ENCODE results near the gene ADAMTS6.

ADAMTS6 gene

GRCh38 chr5:65299861-65300260 lies 181.9 kb downstream of the ADAMTS6 start:
- no peak for TF ChIP-seq CTCF (IDR thresholded peaks at IDR 0.05; ENCODE audit: insufficient read depth, low read depth, low read length, missing control alignments)
- H3K4me3 ChIP-seq (ENCODE audit: low read length): no peak overlapping the region
- DNase-seq (ENCODE audit: low read depth): no peak

GRCh38 chr5:65296067-65296466 lies 185.7 kb downstream of the ADAMTS6 start:
- no peak for DNase-seq (ENCODE audit: low read depth)
- TF ChIP-seq CTCF (IDR thresholded peaks at IDR 0.05; ENCODE audit: insufficient read depth, low read depth, low read length, missing control alignments): no peak

GRCh38 chr5:65292196-65292595 lies 189.5 kb downstream of the ADAMTS6 start:
- TF ChIP-seq CTCF (IDR thresholded peaks at IDR 0.05; ENCODE audit: insufficient read depth, low read depth, low read length, missing control alignments): no peak
- no peak for DNase-seq (ENCODE audit: low read depth)
- H3K4me3 ChIP-seq (ENCODE audit: low read length): no peak overlapping the region

More at GRCh38 chr5:65296067-65296466, 185.7 kb downstream of the ADAMTS6 start:
- no peak overlapping the region for H3K4me3 ChIP-seq (ENCODE audit: low read length)

- no peak overlapping the region for H3K4me3 ChIP-seq (ENCODE audit: low read length)
- peak; percentile 13 for DNase-seq (ENCODE audit: low read depth)
- no peak for TF ChIP-seq CTCF (IDR thresholded peaks at IDR 0.05; ENCODE audit: insufficient read depth, low read depth, low read length, missing control alignments)
These were observed 191.0 kb downstream of the ADAMTS6 start for GRCh38 chr5:65290677-65291076.

DNA sequence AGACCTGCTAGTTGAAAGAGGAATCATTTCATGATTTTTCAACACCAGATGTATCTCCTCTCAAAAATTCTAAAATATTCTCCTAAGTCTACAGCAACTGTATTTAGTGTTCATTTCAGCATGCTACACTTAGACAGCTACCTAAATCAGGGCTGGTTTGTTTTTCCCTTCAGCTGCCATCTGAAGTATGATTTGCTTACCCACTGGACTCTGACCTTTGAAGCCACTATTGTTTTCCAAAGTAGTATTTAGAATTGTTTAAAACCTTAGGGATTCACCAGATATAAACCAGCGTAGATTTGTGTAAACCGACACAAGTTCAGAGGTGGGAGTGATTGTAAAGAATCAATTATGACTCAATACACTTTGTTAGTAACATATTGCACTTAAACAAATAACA lies 193.1 kb downstream of the ADAMTS6 start:
- DNase-seq (ENCODE audit: low read depth): no peak
- H3K4me3 ChIP-seq (ENCODE audit: low read length): no peak overlapping the region
- no peak for TF ChIP-seq CTCF (IDR thresholded peaks at IDR 0.05; ENCODE audit: insufficient read depth, low read depth, low read length, missing control alignments)

DNA sequence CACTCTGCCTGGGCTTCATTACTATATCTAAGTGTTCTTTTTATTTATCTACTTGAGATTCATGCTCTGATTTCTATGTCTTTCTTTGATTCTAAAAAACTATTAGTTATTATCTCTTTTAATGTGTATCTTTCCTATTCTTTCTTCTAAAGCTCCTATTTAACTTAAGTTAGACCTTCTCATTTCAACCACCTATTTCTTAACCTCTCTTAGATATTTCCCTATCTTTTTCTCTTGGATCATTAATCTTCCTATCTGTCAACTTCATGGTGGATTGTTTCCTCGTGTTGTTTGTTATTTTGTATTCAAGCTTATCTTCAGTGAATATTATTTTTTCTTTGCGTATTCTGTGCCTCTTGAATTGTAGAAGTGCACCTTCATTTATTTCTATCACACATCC lies 202.1 kb downstream of the ADAMTS6 start:
- no peak for TF ChIP-seq CTCF (IDR thresholded peaks at IDR 0.05; ENCODE audit: insufficient read depth, low read depth, low read length, missing control alignments)
- no peak for DNase-seq (ENCODE audit: low read depth)

GRCh38 chr5:65276178-65276890 lies 205.4 kb downstream of the ADAMTS6 start:
- H3K4me3 ChIP-seq (ENCODE audit: low read length): no peak overlapping the region
- DNase-seq (ENCODE audit: low read depth): no peak
- TF ChIP-seq CTCF (IDR thresholded peaks at IDR 0.05; ENCODE audit: insufficient read depth, low read depth, low read length, missing control alignments): no peak

More for the DNA sequence above, 202.1 kb downstream of the ADAMTS6 start:
- H3K4me3 ChIP-seq (ENCODE audit: low read length): no peak overlapping the region

Measured in epithelial cell of esophagus (primary cell).